HepG2 (cell line): ENCODE data around the gene ZDHHC11. TPM values are rescaled to one million over a fixed set of nuclear protein-coding genes. Genes with fewer than 3 reads are reported as not detected.

ENCODE experiments used
- AGO2 ChIP-seq: fragments of 200-400 bp; formaldehyde crosslinking; optimal IDR thresholded peaks from 2 replicates; pipeline ENCODE3; 2017; ENCODE audit warnings: mild to moderate bottlenecking, low read depth, low read length, moderate library complexity
- ELF3 ChIP-seq: IDR thresholded peaks from 2 replicates; pipeline ENCODE4 v1.6.1; 2016; ENCODE audit warnings: missing genetic modification reagents, missing compliant biosample characterization
- GFI1 ChIP-seq: sonication (generic); formaldehyde crosslinking; IDR thresholded peaks from 2 replicates; pipeline ENCODE4 v1.5.0; 2020; ENCODE audit warnings: missing genetic modification reagents, mild to moderate bottlenecking, borderline replicate concordance
- HES4 ChIP-seq: sonication (generic); formaldehyde crosslinking; IDR thresholded peaks from 2 replicates; pipeline ENCODE4 v1.9.0; 2021; ENCODE audit warnings: mild to moderate bottlenecking, missing genetic modification reagents, borderline replicate concordance
- HMGA1 ChIP-seq: sonication (generic); formaldehyde crosslinking; conservative IDR thresholded peaks from 2 replicates; pipeline ENCODE4 v1.4.0; 2020; ENCODE audit warnings: missing genetic modification reagents
- HNRNPL ChIP-seq: fragments of 200-400 bp; formaldehyde crosslinking; IDR thresholded peaks from 2 replicates; pipeline ENCODE4 v1.6.1; 2017; ENCODE audit warnings: mild to moderate bottlenecking, low read depth, low read length
- KAT2B ChIP-seq: fragments of 150-350 bp; IDR thresholded peaks from 2 replicates; pipeline ENCODE4 v1.6.1; 2014; ENCODE audit warnings: low read depth, low read length, borderline replicate concordance
- NFE2 ChIP-seq: sonication (generic); formaldehyde crosslinking; IDR thresholded peaks from 2 replicates; pipeline ENCODE4 v1.4.0; 2020; ENCODE audit warnings: missing genetic modification reagents
- PCBP2 ChIP-seq: fragments of 200-400 bp; formaldehyde crosslinking; optimal IDR thresholded peaks from 2 replicates; pipeline ENCODE3; 2018; ENCODE audit warnings: low read length, low read depth; ENCODE audit not compliant: poor library complexity, severe bottlenecking
- RAD21 ChIP-seq: fragments of 450-650 bp; formaldehyde crosslinking; IDR thresholded peaks from 2 replicates; pipeline ENCODE4 v1.5.0; 2020; ENCODE audit warnings: mild to moderate bottlenecking
- TCF7 ChIP-seq: sonication (generic); IDR thresholded peaks from 2 replicates; pipeline ENCODE4 v1.6.1; 2016; ENCODE audit warnings: antibody characterized with exemption, low read depth
- TSC22D2 ChIP-seq: sonication (generic); formaldehyde crosslinking; IDR thresholded peaks from 2 replicates; pipeline ENCODE4 v1.5.1; 2020; ENCODE audit warnings: missing genetic modification reagents, mild to moderate bottlenecking, borderline replicate concordance
- ZNF333 ChIP-seq: sonication (generic); formaldehyde crosslinking; IDR thresholded peaks from 2 replicates; pipeline ENCODE4 v1.4.0; 2020; ENCODE audit warnings: mild to moderate bottlenecking, missing genetic modification reagents, borderline replicate concordance
- ZNF451 ChIP-seq: sonication (generic); formaldehyde crosslinking; IDR thresholded peaks from 2 replicates; pipeline ENCODE4 v1.5.0; 2020; ENCODE audit warnings: mild to moderate bottlenecking, missing genetic modification reagents
- ZNF543 ChIP-seq: sonication (generic); formaldehyde crosslinking; IDR thresholded peaks from 2 replicates; pipeline ENCODE4 v1.4.0; 2020; ENCODE audit warnings: mild to moderate bottlenecking, missing genetic modification reagents
- polyA plus RNA-seq, 8 experiments: library from polyadenylated mRNA; depleted of rRNA in 3 of 8; stranded (reverse) in 7 of 8; unstranded in 1 of 8; fragments of >200 nt; fragmentation: Illumina TruSeq in 4 of 8; extraction: Trizol in 4 of 8; gene quantifications; 2 replicates each; pipeline versions ENCODE4 v1.2.1 to v1.2.3, GENCODE V29; 2011 to 2016; ENCODE audit warnings: low read depth in 4 of 8, missing spikeins in 1 of 8, mixed read lengths in 1 of 8; ENCODE audit not compliant: insufficient read depth in 1 of 8
- total RNA-seq, 5 experiments: library from RNA; depleted of rRNA; stranded (reverse); fragments of >200 nt; fragmentation: Illumina TruSeq; extraction: Trizol; gene quantifications; 2 replicates each; pipeline ENCODE4 v1.2.3, GENCODE V29; 2016; ENCODE audit warnings: low read depth in 1 of 5
- TF ChIP-seq, protein P1 (sequence below): sonication (generic); formaldehyde crosslinking; IDR thresholded peaks from 2 replicates; pipeline ENCODE4 v1.4.0; 2020; ENCODE audit warnings: missing genetic modification reagents, borderline replicate concordance
- TF ChIP-seq, protein P2 (sequence below): sonication (generic); formaldehyde crosslinking; IDR thresholded peaks from 2 replicates; pipeline ENCODE4 v1.8.0; 2022; ENCODE audit warnings: mild to moderate bottlenecking, missing genetic modification reagents, moderate library complexity
- TF ChIP-seq, protein P3 (sequence below): sonication (generic); formaldehyde crosslinking; IDR thresholded peaks from 2 replicates; pipeline ENCODE4 v1.5.1; 2020; ENCODE audit warnings: mild to moderate bottlenecking, moderate library complexity, missing genetic modification reagents
- TF ChIP-seq, protein P4 (sequence below): sonication (generic); formaldehyde crosslinking; IDR thresholded peaks from 2 replicates; pipeline ENCODE4 v1.8.1; 2023; ENCODE audit warnings: missing genetic modification reagents, mild to moderate bottlenecking, borderline replicate concordance
- TF ChIP-seq, protein P5 (sequence below): sonication (generic); formaldehyde crosslinking; IDR thresholded peaks from 2 replicates; pipeline ENCODE4 v1.5.0; 2020; ENCODE audit warnings: mild to moderate bottlenecking, missing genetic modification reagents

The ZDHHC11 gene
- total and polyA plus RNA-seq, 2 of the 13 experiments (the other 11 are each of a cell fraction or from before 2014, with no cell fraction given) = 2.1 to 4.0 TPM

DNA sequence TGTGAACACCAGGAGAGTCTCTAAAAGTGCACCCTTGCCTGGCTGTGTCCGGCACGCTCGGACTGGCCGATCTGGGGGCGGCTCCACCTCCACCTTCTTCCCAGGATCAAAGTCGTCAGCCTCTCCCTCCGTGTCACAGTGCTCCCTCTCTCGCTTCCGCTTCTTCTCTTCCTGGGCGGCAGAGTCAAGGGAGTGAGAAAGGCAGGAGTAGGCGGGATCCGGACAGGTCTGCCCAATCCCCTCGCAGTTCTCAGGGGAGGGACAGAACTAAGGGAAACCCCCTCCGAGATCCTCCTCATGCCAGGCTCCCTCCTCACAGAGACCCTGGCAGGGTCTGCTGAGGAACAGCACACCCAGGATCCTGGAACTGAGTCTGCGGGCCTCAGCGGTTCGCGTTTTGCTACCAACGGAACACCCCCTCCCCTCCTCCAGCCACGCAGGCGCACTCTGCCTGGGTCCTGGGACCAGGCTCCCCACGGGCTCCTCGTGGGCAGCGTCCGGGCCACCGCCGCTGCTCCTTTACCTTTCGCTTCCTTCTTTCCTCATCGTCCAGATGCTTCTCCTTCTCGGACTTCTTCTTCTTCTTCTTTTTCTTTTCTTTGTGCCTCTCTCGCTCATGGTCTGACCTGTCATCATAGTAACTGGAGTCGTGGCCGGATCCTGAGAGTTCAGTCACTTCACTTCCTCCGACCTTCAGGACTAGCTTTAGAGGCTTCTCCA is 40.5 kb upstream of the ZDHHC11 start (continued):
- no peak for TF ChIP-seq TSC22D2 (CRISPR knock-in tag)
- TF ChIP-seq GFI1 (CRISPR knock-in tag) = no peak
- no peak for TF ChIP-seq KAT2B
- TF ChIP-seq ELF3 = peak; percentile 25; the same call in 1 of the 2 replicates
- no peak for TF ChIP-seq AGO2
- TF ChIP-seq, protein P1, sequence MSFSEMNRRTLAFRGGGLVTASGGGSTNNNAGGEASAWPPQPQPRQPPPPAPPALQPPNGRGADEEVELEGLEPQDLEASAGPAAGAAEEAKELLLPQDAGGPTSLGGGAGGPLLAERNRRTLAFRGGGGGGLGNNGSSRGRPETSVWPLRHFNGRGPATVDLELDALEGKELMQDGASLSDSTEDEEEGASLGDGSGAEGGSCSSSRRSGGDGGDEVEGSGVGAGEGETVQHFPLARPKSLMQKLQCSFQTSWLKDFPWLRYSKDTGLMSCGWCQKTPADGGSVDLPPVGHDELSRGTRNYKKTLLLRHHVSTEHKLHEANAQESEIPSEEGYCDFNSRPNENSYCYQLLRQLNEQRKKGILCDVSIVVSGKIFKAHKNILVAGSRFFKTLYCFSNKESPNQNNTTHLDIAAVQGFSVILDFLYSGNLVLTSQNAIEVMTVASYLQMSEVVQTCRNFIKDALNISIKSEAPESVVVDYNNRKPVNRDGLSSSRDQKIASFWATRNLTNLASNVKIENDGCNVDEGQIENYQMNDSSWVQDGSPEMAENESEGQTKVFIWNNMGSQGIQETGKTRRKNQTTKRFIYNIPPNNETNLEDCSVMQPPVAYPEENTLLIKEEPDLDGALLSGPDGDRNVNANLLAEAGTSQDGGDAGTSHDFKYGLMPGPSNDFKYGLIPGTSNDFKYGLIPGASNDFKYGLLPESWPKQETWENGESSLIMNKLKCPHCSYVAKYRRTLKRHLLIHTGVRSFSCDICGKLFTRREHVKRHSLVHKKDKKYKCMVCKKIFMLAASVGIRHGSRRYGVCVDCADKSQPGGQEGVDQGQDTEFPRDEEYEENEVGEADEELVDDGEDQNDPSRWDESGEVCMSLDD (CRISPR knock-in tag) = no peak
- peak; percentile 21; the same call in 1 of the 2 replicates for TF ChIP-seq TCF7
- TF ChIP-seq PCBP2 = no peak
- TF ChIP-seq HNRNPL = 0 out of 2 replicates have a peak, but pooled peaks have one; percentile 37
- TF ChIP-seq, protein P2, sequence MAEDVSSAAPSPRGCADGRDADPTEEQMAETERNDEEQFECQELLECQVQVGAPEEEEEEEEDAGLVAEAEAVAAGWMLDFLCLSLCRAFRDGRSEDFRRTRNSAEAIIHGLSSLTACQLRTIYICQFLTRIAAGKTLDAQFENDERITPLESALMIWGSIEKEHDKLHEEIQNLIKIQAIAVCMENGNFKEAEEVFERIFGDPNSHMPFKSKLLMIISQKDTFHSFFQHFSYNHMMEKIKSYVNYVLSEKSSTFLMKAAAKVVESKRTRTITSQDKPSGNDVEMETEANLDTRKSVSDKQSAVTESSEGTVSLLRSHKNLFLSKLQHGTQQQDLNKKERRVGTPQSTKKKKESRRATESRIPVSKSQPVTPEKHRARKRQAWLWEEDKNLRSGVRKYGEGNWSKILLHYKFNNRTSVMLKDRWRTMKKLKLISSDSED (CRISPR knock-in tag) = no peak
- no peak for TF ChIP-seq ZNF451
- TF ChIP-seq, protein P3, sequence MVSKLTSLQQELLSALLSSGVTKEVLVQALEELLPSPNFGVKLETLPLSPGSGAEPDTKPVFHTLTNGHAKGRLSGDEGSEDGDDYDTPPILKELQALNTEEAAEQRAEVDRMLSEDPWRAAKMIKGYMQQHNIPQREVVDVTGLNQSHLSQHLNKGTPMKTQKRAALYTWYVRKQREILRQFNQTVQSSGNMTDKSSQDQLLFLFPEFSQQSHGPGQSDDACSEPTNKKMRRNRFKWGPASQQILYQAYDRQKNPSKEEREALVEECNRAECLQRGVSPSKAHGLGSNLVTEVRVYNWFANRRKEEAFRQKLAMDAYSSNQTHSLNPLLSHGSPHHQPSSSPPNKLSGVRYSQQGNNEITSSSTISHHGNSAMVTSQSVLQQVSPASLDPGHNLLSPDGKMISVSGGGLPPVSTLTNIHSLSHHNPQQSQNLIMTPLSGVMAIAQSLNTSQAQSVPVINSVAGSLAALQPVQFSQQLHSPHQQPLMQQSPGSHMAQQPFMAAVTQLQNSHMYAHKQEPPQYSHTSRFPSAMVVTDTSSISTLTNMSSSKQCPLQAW (CRISPR knock-in tag) = 0 out of 2 replicates have a peak, but pooled peaks have one; percentile 15
- TF ChIP-seq RAD21 (CRISPR knock-in tag) = no peak
- TF ChIP-seq ZNF333 (CRISPR knock-in tag) = no peak
- no peak for TF ChIP-seq HMGA1 (CRISPR knock-in tag)
- TF ChIP-seq, protein P4, sequence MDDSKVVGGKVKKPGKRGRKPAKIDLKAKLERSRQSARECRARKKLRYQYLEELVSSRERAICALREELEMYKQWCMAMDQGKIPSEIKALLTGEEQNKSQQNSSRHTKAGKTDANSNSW (CRISPR knock-in tag) = 0 out of 2 replicates have a peak, but pooled peaks have one; percentile 53
- TF ChIP-seq HES4 (CRISPR knock-in tag) = no peak
- TF ChIP-seq, protein P5, sequence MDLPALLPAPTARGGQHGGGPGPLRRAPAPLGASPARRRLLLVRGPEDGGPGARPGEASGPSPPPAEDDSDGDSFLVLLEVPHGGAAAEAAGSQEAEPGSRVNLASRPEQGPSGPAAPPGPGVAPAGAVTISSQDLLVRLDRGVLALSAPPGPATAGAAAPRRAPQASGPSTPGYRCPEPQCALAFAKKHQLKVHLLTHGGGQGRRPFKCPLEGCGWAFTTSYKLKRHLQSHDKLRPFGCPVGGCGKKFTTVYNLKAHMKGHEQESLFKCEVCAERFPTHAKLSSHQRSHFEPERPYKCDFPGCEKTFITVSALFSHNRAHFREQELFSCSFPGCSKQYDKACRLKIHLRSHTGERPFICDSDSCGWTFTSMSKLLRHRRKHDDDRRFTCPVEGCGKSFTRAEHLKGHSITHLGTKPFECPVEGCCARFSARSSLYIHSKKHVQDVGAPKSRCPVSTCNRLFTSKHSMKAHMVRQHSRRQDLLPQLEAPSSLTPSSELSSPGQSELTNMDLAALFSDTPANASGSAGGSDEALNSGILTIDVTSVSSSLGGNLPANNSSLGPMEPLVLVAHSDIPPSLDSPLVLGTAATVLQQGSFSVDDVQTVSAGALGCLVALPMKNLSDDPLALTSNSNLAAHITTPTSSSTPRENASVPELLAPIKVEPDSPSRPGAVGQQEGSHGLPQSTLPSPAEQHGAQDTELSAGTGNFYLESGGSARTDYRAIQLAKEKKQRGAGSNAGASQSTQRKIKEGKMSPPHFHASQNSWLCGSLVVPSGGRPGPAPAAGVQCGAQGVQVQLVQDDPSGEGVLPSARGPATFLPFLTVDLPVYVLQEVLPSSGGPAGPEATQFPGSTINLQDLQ = no peak
- TF ChIP-seq ZNF543 (CRISPR knock-in tag) = 0 out of 2 replicates have a peak, but pooled peaks have one; percentile 7
- no peak for TF ChIP-seq NFE2 (CRISPR knock-in tag)
